GM12878 (cell line): Measurements from ENCODE around the gene PRM2. TPM values are rescaled to one million over a fixed set of nuclear protein-coding genes. Genes with fewer than 3 reads are reported as not detected.

Experiments
- ASH2L ChIP-seq: fragments of 300-600, 200-600 bp; sonication (generic); IDR thresholded peaks from 2 replicates; pipeline ENCODE4 v1.6.1; 2017; ENCODE audit warnings: low read depth, mild to moderate bottlenecking, borderline replicate concordance
- BRCA1 ChIP-seq: IDR thresholded peaks from 2 replicates; pipeline ENCODE4 v1.6.1; 2011; ENCODE audit warnings: low read depth, low read length, improper control_type of control experiment
- CEBPB ChIP-seq, 2 experiments: fragments of 150-350 bp in 1 of 2; IDR thresholded peaks; 2 replicates each; pipeline ENCODE4 v1.6.1; 2012 to 2014; ENCODE audit warnings: low read depth in 2 of 2, low read length in 2 of 2, borderline replicate concordance in 1 of 2, inconsistent platforms in 1 of 2
- CREM ChIP-seq: IDR thresholded peaks from 2 replicates; pipeline ENCODE4 v1.6.1; 2014; ENCODE audit warnings: antibody characterized with exemption, low read depth
- DPF2 ChIP-seq: fragments of 450-650 bp; IDR thresholded peaks from 2 replicates; pipeline ENCODE4 v1.6.1; 2017; ENCODE audit warnings: mild to moderate bottlenecking
- E2F8 ChIP-seq: fragments of 450-650 bp; IDR thresholded peaks from 2 replicates; pipeline ENCODE4 v1.6.1; 2018; ENCODE audit warnings: mild to moderate bottlenecking, low read depth, moderate library complexity; ENCODE audit not compliant: partially characterized antibody
- HSF1 ChIP-seq: fragments of 150-350 bp; IDR thresholded peaks from 2 replicates; pipeline ENCODE4 v1.6.1; 2014; ENCODE audit warnings: mild to moderate bottlenecking, low read depth, low read length
- IRF4 ChIP-seq: IDR thresholded peaks from 2 replicates; pipeline ENCODE4 v1.6.1; 2011; ENCODE audit warnings: low read depth, low read length
- NFXL1 ChIP-seq: fragments of 450-650 bp; IDR thresholded peaks from 2 replicates; pipeline ENCODE4 v1.6.1; 2017; ENCODE audit warnings: antibody characterized with exemption, mild to moderate bottlenecking, borderline replicate concordance
- NKRF ChIP-seq: fragments of 450-650 bp; conservative IDR thresholded peaks from 2 replicates; pipeline ENCODE4 v1.6.1; 2017; ENCODE audit warnings: mild to moderate bottlenecking, moderate library complexity
- NR2C2 ChIP-seq: IDR thresholded peaks from 2 replicates; pipeline ENCODE4 v1.6.1; 2011; ENCODE audit warnings: borderline replicate concordance, low read depth; ENCODE audit not compliant: control insufficient read depth, insufficient read length
- PAX8 ChIP-seq: fragments of 450-650 bp; IDR thresholded peaks from 2 replicates; pipeline ENCODE4 v1.6.1; 2017; ENCODE audit warnings: mild to moderate bottlenecking, moderate library complexity
- RAD51 ChIP-seq: fragments of 450-650 bp; IDR thresholded peaks from 2 replicates; pipeline ENCODE4 v1.6.1; 2016; ENCODE audit warnings: moderate library complexity, mild to moderate bottlenecking, inconsistent platforms
- RFX5 ChIP-seq: IDR thresholded peaks from 2 replicates; pipeline ENCODE4 v1.6.1; 2011; ENCODE audit warnings: low read depth, low read length, improper control_type of control experiment
- RUNX3 ChIP-seq: IDR thresholded peaks from 2 replicates; pipeline ENCODE4 v1.6.1; 2012; ENCODE audit warnings: low read length, inconsistent platforms
- TCF3 ChIP-seq: IDR thresholded peaks from 2 replicates; pipeline ENCODE4 v1.6.1; 2012; ENCODE audit warnings: low read depth, mild to moderate bottlenecking, low read length, borderline replicate concordance; ENCODE audit not compliant: insufficient read depth
- WRNIP1 ChIP-seq: IDR thresholded peaks from 2 replicates; pipeline ENCODE4 v1.6.1; 2011; ENCODE audit warnings: low read depth, low read length, improper control_type of control experiment, borderline replicate concordance
- ZBTB4 ChIP-seq: fragments of 450-650 bp; formaldehyde crosslinking; IDR thresholded peaks from 2 replicates; pipeline ENCODE4 v1.4.0; 2022; ENCODE audit warnings: mild to moderate bottlenecking, moderate library complexity
- polyA plus RNA-seq, 11 experiments: library from polyadenylated mRNA; depleted of rRNA in 4 of 11; unstranded in 6 of 11; stranded (reverse) in 5 of 11; fragments of >200 nt; fragmentation: Nextera tagmentation in 4 of 11; fragmentation: Illumina TruSeq in 1 of 11; extraction: Ambion mirVana in 4 of 11; extraction: Trizol in 1 of 11; gene quantifications; 1 replicate in 1 of 11; 2 replicates in 10 of 11; pipeline versions ENCODE4 v1.2.1 to v1.2.3, GENCODE V29; 2011 to 2016; ENCODE audit warnings: inconsistent platforms in 2 of 11, missing spikeins in 2 of 11, low read depth in 1 of 11
- total RNA-seq, 4 experiments: library from RNA; depleted of rRNA in 3 of 4; stranded (reverse); fragments of >200 nt in 3 of 4; fragmentation: Illumina TruSeq in 1 of 4; extraction: Trizol in 1 of 4; gene quantifications; 2 replicates each; pipeline versions ENCODE4 v1.2.1 to v1.2.3, GENCODE V29; 2013 to 2021
- TF ChIP-seq, protein P1 (sequence below): IDR thresholded peaks from 2 replicates; pipeline ENCODE4 v1.6.1; 2011; ENCODE audit warnings: borderline replicate concordance, low read depth, mild to moderate bottlenecking, moderate library complexity, low read length; ENCODE audit not compliant: insufficient read depth, poor library complexity, severe bottlenecking

The PRM2 gene
- total and polyA plus RNA-seq, 10 of the 15 experiments (the other 5 are each of a cell fraction or from before 2014, with no cell fraction given): not detected

DNA sequence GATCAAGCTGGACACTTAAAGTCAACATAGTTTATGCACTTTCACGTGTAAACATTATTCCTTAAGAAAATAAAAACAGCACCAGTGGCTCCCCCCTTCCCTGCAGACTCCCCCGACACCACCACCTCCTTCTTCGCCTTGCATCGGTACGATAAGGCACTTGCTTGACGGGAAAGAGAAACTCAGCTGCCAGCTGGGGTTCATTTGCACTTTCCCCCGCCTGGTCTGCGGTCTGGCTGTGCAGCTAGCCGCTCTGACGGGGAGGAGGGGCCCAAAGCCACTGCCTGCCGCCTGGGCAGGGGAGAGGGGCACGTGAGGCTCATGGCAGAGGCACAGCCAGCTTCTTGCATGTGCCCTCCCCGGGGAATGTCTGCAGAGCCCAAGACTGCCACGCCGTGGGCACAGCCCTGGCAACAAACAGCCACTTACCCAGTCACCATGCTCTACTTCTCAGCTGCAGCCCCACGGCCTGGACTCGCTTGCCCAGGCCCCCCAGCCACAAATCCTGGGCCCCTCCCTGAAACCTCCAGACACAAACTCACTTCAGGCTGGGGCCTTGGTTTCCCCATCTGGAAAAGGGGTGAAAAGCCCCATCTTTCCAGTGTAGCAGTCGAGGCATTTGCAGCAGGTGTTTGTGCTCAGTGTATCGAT lies 21.3 kb upstream of the PRM2 start (continued):
- TF ChIP-seq ZBTB4 (CRISPR knock-in tag): no peak
- TF ChIP-seq, protein P1, sequence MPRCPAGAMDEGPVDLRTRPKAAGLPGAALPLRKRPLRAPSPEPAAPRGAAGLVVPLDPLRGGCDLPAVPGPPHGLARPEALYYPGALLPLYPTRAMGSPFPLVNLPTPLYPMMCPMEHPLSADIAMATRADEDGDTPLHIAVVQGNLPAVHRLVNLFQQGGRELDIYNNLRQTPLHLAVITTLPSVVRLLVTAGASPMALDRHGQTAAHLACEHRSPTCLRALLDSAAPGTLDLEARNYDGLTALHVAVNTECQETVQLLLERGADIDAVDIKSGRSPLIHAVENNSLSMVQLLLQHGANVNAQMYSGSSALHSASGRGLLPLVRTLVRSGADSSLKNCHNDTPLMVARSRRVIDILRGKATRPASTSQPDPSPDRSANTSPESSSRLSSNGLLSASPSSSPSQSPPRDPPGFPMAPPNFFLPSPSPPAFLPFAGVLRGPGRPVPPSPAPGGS: peak; percentile 70
- no peak for TF ChIP-seq E2F8
- no peak for TF ChIP-seq NR2C2
- TF ChIP-seq RUNX3: peak; percentile 96
- no peak for TF ChIP-seq HSF1
- TF ChIP-seq DPF2: peak; percentile 95
- TF ChIP-seq NFXL1: no peak
- TF ChIP-seq PAX8: no peak
- no peak for TF ChIP-seq IRF4
- TF ChIP-seq CREM: peak; percentile 83
- TF ChIP-seq WRNIP1: no peak
- TF ChIP-seq RAD51: peak; percentile 85
- 0 out of 2 replicates have a peak, but pooled peaks have one; percentile 43 for TF ChIP-seq NKRF
- TF ChIP-seq TCF3: peak; percentile 97
- TF ChIP-seq ASH2L: no peak
- TF ChIP-seq BRCA1: no peak
- TF ChIP-seq RFX5: 0 out of 2 replicates have a peak, but pooled peaks have one; percentile 15
- no peak for TF ChIP-seq CEBPB (IDR thresholded peaks at IDR 0.05; ENCODE audit: borderline replicate concordance in 1 of 2, low read depth in 2 of 2, low read length in 2 of 2)
